Measurements from ENCODE around the gene CXorf58. TPM values are rescaled to one million over a fixed set of nuclear protein-coding genes. Genes with fewer than 3 reads are reported as not detected.

The CXorf58 gene, protein sequence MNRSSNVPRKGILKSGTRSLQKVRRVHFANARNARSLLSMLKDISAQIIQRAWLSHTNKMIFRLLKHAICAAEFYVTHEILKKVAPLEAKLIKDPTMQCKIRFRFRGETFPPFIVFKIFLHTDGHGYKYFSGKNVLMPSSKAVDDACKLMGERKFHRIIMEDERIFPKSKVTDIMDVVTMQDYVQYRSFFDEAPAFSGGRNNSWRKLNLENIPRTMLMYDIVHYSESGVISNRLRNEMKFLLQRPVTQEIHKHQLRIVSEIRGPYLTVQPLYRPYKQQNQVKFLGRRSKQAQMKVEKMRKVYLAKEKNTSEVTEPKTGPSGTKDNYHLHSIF
- not detected in 2 replicates for total RNA-seq (2011; cell fraction: chromatin; rRNA removed; ENCODE audit: low replicate concordance)
- not detected in 2 replicates for total RNA-seq (2011; cell fraction: nucleolus; rRNA removed)
- not detected in 2 replicates for total RNA-seq (2011; cell fraction: nucleoplasm; rRNA removed)
- total RNA-seq (2014; rRNA removed) (0.12 and 0.27 TPM in 2 replicates), total RNA-seq (2014; rRNA removed; fragmentation: Illumina TruSeq; extraction: Trizol) (0.13 and 0.15 TPM in 2 replicates), total RNA-seq (2015; rRNA removed; fragmentation: Illumina TruSeq; extraction: Trizol) (0.25 TPM in 1 of 2 replicates, not detected in the other), total RNA-seq (2021) (0.25 TPM in 1 of 2 replicates, not detected in the other), polyA plus RNA-seq (2011; rRNA removed) (0.11 and 0.17 TPM in 2 replicates), polyA plus RNA-seq (2014; fragmentation: Illumina TruSeq; extraction: Trizol) (not detected in 2 replicates), polyA plus RNA-seq (2014; fragmentation: Nextera tagmentation; extraction: Ambion mirVana) (under 1 TPM; 0.10 to 0.13 TPM), polyA plus RNA-seq (2014; rRNA removed) (0.26 TPM in 1 of 2 replicates, not detected in the other), polyA minus RNA-seq (2011; rRNA and poly(A)+ RNA removed) (0.11 TPM in 1 of 2 replicates, not detected in the other), Bru-seq, nascent RNA (percentile 19 among the genes with signal in this experiment), BruChase-seq, experiment 1, labeled RNA remaining after a 2-hour chase (percentile 15 among the genes with signal in this experiment), BruChase-seq, experiment 2, labeled RNA remaining after a 6-hour chase (percentile 19 among the genes with signal in this experiment)
- polyA plus RNA-seq (2011; cell fraction: cytosol; rRNA removed): 0.12 TPM in 1 of 2 replicates, not detected in the other
- polyA plus RNA-seq (2011; cell fraction: nucleus; rRNA removed): not detected in 2 replicates
- 0.08 TPM in 1 of 2 replicates, not detected in the other for polyA plus RNA-seq (2012)
- polyA minus RNA-seq (2011; cell fraction: cytosol; rRNA and poly(A)+ RNA removed): not detected in 2 replicates
- not detected in 2 replicates for polyA minus RNA-seq (2011; cell fraction: nucleus; rRNA and poly(A)+ RNA removed)
- long read RNA-seq, experiment 1, partial matches to known transcripts: 0 of 2 reads
- long read RNA-seq, experiment 1, other reads (novel, unspliced or antisense): 1 of 2 reads
- long read RNA-seq, experiment 2: 0 reads
- long read RNA-seq, experiment 3: 0 reads

DNA sequence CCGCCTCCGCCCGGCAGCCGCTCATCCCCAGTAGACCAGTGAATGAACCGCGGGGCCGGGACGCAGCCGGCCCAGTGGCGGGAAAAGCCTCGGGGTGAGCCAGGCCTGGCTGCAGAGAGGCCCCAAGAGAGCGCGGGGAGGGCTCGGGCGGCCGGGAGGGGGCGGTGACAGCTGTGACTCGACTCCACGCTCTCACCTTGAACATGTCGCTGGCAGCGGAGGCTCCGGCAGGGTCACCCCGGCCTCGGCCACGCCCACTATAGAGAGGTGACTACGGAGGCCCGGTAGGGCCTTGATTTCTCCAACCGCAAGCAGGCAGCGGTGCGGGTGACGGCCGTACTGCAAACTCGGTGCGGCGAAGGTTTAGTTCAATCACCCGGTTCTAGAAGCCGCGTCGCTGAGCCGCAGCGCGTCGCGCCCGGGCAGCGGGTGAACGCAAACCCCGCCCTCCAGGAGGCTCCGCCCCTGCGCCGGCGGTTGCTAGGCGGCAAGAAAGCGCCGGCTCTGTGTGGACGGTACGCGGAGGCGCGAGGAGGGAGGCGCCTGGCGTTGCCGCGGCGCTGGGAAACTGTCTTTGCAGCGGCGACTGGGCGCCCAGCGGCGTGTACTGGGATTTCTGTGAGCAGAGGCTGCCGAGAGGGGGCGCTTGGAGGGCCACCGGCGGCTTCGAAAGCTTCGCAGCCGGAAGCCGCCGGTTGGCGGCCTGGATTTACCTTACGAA lies at the start of gene CXorf58, which contains the start of gene APOO:
Gene CXorf58 (plus strand): TSS at position 509 of the 721 bp plus-strand sequence. CDS start 2,297 bp downstream, outside the sequence.
Gene APOO (minus strand): TSS at position 441 of the 721 bp plus-strand sequence. CDS start 236 bp downstream, at position 205.
- DNase-seq (ENCODE audit: extremely low read depth in 1 of 4, low spot score in 3 of 4) (peak; percentile 88 to 97 (median 90)), FAIRE-seq (peak; percentile 92), ATAC-seq (peak; percentile 97)
- intact Hi-C loops (cut with micrococcal nuclease): loop anchor here (1.0 to 5.0 kb wide), 4 partner anchors 45 to 335 kb away; partner anchors contain the start of gene EIF2S3
- peaks cover 21% of the 10 kb centered on the region for H3K79me2 ChIP-seq (ENCODE audit: control insufficient read depth, insufficient read depth, low read length)
- H3K27me3 ChIP-seq (ENCODE audit: control insufficient read depth in 2 of 2, insufficient read depth in 2 of 2, low read length in 2 of 2): no peaks in the 10 kb centered on the region
- POLR2A ChIA-PET: interaction anchor here (0.6 to 2.7 kb wide), 7 partner anchors 82 to 212 kb away, joined by 3 to 15 read pairs (median 3); partner anchors contain the start of genes EIF2S3 and KLHL15
- H3K4me1 ChIP-seq (replicated peaks in 1 of 2; ENCODE audit: control insufficient read depth in 2 of 2, insufficient read depth in 2 of 2, low read length in 2 of 2): peaks cover 3 to 12% of the 10 kb centered on the region in 2 experiments; a peak in 4 of 5 replicates
- BruUV-seq (replicated peaks): no TSS peak
- peak within 1 kb of the TSS; percentile 81 for H3K4me3 ChIP-seq
- CTCF ChIA-PET (ENCODE audit: low intra/inter-chr PET ratio): interaction anchor here (1.7 to 2.4 kb wide), 2 partner anchors 117 to 147 kb away, joined by 11 to 23 read pairs; partner anchors contain the start of gene EIF2S3
- H3K4me2 ChIP-seq (ENCODE audit: insufficient read depth, low read length): peak within 1 kb of the TSS; percentile 80
- peaks cover 3% of the 10 kb centered on the region; the same call in 1 of the 3 replicates for H3K36me3 ChIP-seq (ENCODE audit: control insufficient read depth, insufficient read depth, low read length)
- H3K9me3 ChIP-seq (replicated peaks; ENCODE audit: control insufficient read depth, insufficient read depth, low read depth, low read length): no peaks in the 10 kb centered on the region
- in situ Hi-C loops (cut with MboI): no loop called here
- 0% methylated on average over 52 of the region's 81 CpGs for WGBS (ENCODE audit: insufficient coverage, low coverage, missing lambda C conversion rate)
- H4K20me1 ChIP-seq (replicated peaks; ENCODE audit: control insufficient read depth, insufficient read depth, low read length): no peaks in the 10 kb centered on the region
- H3K27ac ChIP-seq (ENCODE audit: extremely low read depth, low read depth, low read length): peak within 1 kb of the TSS; percentile 92
- H3K9me1 ChIP-seq (ENCODE audit: control insufficient read depth, insufficient read depth, low read length): no peaks in the 10 kb centered on the region
- H3K9ac ChIP-seq (ENCODE audit: insufficient read depth in 1 of 2, low read depth in 2 of 2, low read length in 2 of 2): peak within 1 kb of the TSS; percentile 86 to 96
- peak within 1 kb of the TSS; percentile 94 for H2AFZ ChIP-seq (ENCODE audit: low read depth, low read length)
- TF ChIP-seq, protein P1, sequence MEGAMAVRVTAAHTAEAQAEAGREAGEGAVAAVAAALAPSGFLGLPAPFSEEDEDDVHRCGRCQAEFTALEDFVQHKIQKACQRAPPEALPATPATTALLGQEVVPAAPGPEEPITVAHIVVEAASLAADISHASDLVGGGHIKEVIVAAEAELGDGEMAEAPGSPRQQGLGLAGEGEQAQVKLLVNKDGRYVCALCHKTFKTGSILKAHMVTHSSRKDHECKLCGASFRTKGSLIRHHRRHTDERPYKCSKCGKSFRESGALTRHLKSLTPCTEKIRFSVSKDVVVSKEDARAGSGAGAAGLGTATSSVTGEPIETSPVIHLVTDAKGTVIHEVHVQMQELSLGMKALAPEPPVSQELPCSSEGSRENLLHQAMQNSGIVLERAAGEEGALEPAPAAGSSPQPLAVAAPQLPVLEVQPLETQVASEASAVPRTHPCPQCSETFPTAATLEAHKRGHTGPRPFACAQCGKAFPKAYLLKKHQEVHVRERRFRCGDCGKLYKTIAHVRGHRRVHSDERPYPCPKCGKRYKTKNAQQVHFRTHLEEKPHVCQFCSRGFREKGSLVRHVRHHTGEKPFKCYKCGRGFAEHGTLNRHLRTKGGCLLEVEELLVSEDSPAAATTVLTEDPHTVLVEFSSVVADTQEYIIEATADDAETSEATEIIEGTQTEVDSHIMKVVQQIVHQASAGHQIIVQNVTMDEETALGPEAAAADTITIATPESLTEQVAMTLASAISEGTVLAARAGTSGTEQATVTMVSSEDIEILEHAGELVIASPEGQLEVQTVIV (CRISPR knock-in tag; IDR thresholded peaks at IDR 0.05; ENCODE audit: borderline replicate concordance): no peak
- TF ChIP-seq RBBP5 (IDR thresholded peaks at IDR 0.05; ENCODE audit: borderline replicate concordance, insufficient read depth, low read length, poor library complexity, severe bottlenecking) (peak; percentile 77), RAD21 (CRISPR knock-in tag; conservative IDR thresholded peaks at IDR 0.05 in 1 of 2, IDR thresholded peaks at IDR 0.05 in 1 of 2) (peak; percentile 63 to 73), SRSF7 (optimal IDR thresholded peaks at IDR 0.05; ENCODE audit: low read depth, low read length) (no peak), HMGN3 (IDR thresholded peaks at IDR 0.05; ENCODE audit: borderline replicate concordance, extremely low read depth, insufficient read length, low read depth, low read length) (peak; percentile 78), POLR2AphosphoS5 (IDR thresholded peaks at IDR 0.05; ENCODE audit: control insufficient read depth, insufficient read depth, low read depth, low read length) (peak; percentile 36; the same call in 1 of the 2 replicates), ATF7 (IDR thresholded peaks at IDR 0.05) (peak; percentile 87), POLR2A (conservative IDR thresholded peaks at IDR 0.05) (peak; percentile 72; the same call in 1 of the 2 replicates)
- TF ChIP-seq, protein P2, sequence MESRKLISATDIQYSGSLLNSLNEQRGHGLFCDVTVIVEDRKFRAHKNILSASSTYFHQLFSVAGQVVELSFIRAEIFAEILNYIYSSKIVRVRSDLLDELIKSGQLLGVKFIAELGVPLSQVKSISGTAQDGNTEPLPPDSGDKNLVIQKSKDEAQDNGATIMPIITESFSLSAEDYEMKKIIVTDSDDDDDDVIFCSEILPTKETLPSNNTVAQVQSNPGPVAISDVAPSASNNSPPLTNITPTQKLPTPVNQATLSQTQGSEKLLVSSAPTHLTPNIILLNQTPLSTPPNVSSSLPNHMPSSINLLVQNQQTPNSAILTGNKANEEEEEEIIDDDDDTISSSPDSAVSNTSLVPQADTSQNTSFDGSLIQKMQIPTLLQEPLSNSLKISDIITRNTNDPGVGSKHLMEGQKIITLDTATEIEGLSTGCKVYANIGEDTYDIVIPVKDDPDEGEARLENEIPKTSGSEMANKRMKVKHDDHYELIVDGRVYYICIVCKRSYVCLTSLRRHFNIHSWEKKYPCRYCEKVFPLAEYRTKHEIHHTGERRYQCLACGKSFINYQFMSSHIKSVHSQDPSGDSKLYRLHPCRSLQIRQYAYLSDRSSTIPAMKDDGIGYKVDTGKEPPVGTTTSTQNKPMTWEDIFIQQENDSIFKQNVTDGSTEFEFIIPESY (CRISPR knock-in tag; IDR thresholded peaks at IDR 0.05): peak; percentile 46; the same call in 1 of the 2 replicates
